Choroid plexus epithelial cell (primary cell): Measurements from ENCODE around the gene OR13J1.

Experiments used
- DNase-seq: peaks from one replicate; pipeline ENCODE4 v3.0.0-alpha.2; 2010; ENCODE audit warnings: low read depth
- H3K4me3 ChIP-seq: 2 replicates; pipeline ENCODE4 v1.5.1; 2011; ENCODE audit warnings: low read depth, mild to moderate bottlenecking, control low read depth, low read length, moderate library complexity
- TF ChIP-seq, protein P1 (sequence below): conservative IDR thresholded peaks from 2 replicates; pipeline ENCODE4 v1.5.1; 2011; ENCODE audit warnings: low read depth, mild to moderate bottlenecking, control low read depth, inconsistent platforms, low read length, moderate library complexity

Gene OR13J1

GRCh38 chr9:35907711-35908503, 37.7 kb upstream of the OR13J1 start:
- TF ChIP-seq, protein P1, sequence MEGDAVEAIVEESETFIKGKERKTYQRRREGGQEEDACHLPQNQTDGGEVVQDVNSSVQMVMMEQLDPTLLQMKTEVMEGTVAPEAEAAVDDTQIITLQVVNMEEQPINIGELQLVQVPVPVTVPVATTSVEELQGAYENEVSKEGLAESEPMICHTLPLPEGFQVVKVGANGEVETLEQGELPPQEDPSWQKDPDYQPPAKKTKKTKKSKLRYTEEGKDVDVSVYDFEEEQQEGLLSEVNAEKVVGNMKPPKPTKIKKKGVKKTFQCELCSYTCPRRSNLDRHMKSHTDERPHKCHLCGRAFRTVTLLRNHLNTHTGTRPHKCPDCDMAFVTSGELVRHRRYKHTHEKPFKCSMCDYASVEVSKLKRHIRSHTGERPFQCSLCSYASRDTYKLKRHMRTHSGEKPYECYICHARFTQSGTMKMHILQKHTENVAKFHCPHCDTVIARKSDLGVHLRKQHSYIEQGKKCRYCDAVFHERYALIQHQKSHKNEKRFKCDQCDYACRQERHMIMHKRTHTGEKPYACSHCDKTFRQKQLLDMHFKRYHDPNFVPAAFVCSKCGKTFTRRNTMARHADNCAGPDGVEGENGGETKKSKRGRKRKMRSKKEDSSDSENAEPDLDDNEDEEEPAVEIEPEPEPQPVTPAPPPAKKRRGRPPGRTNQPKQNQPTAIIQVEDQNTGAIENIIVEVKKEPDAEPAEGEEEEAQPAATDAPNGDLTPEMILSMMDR: no peak
- no peak overlapping the region for H3K4me3 ChIP-seq
- DNase-seq: peak; percentile 73

DNA sequence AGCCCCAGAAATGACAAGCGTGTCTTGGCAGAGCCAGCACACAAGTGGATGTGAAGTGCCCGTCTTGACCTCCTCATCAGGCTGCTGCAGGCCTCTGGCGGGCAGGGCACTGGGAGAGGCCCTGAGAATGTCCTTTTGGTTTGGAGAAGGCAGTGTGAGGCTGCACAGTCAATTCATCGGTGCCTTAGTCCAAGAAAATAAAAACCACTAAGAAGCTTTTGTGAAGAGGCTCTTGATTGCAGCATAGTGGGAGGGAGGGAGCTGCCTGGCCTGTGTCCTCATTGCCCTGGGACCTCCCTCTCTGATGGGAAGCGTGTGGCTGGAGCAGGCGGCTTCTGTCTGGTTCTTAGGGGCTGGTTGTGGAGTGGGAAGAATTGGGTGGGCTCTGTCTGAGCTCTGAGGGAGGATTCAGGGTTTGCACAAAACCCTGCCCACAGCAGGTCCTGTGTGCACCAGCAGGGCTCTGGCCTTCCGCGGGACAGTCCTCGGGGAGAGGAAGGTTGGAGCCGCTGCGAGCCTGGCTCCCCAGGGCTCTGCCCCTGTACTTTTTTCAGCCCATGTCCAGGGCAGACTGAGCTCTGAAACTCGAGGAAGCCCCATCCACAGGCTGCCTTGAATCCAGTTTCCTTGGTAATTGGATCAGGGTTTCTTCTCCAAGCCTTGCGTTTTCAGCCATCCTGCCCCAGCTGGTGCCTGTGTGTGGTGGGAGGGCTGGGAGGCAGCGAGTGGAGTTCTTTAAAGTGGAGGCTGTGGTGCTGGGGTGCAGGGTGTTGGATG, 36.9 kb upstream of the OR13J1 start:
- peak; percentile 85 for DNase-seq
- TF ChIP-seq, protein P1: no peak
- no peak overlapping the region for H3K4me3 ChIP-seq

- DNase-seq: peak; percentile 97
- no peak within 1 kb of the TSS for H3K4me3 ChIP-seq
- TF ChIP-seq, protein P1: no peak
Measured at GRCh38 chr9:35905912-35906679, 35.9 kb upstream of the OR13J1 start, which contains the start of gene HRCT1. Gene HRCT1 (plus strand): TSS chr9:35906202. CDS start chr9:35906288, 86 bp downstream.

- TF ChIP-seq, protein P1: no peak
- DNase-seq: no peak
- H3K4me3 ChIP-seq: no peak overlapping the region
Measured at GRCh38 chr9:35905051-35905781, 35.0 kb upstream of the OR13J1 start.

- DNase-seq: no peak
- TF ChIP-seq, protein P1: no peak
- no peak overlapping the region for H3K4me3 ChIP-seq
Measured at GRCh38 chr9:35904338-35904737, 34.1 kb upstream of the OR13J1 start.

- peak; percentile 79 for DNase-seq
- TF ChIP-seq, protein P1: peak; percentile 59
Measured at GRCh38 chr9:35903049-35903448, 32.8 kb upstream of the OR13J1 start.

More at GRCh38 chr9:35903049-35903448, 32.8 kb upstream of the OR13J1 start:
- no peak overlapping the region for H3K4me3 ChIP-seq
